ENCODE data around the gene WDR26. TPM values are rescaled to one million over a fixed set of nuclear protein-coding genes. Genes with fewer than 3 reads are reported as not detected.

Gene WDR26
- total RNA-seq, 1 experiment from 2014 or later, result 156 TPM

DNA sequence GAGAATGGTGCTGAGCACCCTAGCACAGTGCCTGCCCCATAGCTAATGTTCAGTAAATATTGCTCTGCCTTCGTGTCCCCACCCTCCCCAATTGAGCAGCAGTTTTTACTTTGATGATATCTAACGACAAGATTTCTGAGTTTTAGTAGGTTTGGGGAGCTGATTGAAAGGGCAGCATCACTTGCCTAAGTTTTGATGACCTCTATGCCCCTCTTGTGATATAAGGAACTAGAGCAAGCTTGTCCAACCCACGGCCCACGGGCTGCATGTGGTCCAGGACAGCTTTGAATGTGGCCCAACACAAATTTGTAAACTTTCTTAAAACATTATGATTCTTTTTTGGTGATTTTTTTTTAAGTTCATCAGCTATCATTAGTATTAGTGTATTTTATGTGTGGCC, 76.4 kb downstream of the WDR26 start:
- DNase-seq (ENCODE audit: unreplicated experiment), result peak; percentile 7
- Mint-ChIP-seq H3K4me3 (ENCODE audit: unreplicated experiment) (peak overlapping the region; percentile 89), H3K27ac (ENCODE audit: low read depth, unreplicated experiment) (peak overlapping the region; percentile 74), H3K36me3 (ENCODE audit: insufficient read depth, unreplicated experiment) (peaks cover 31% of the 10 kb centered on the region), H3K4me1 (ENCODE audit: insufficient read depth, unreplicated experiment) (peaks cover 26% of the 10 kb centered on the region), H3K9me3 (ENCODE audit: unreplicated experiment) (no peaks in the 10 kb centered on the region), H3K27me3 (ENCODE audit: insufficient read depth, unreplicated experiment) (no peaks in the 10 kb centered on the region)
- ChIA-PET POLR2A (interaction anchor here (0.7 to 7.2 kb wide), 40 partner anchors 9 to 656 kb away, joined by 3 to 76 read pairs (median 4); partner anchors contain the start of genes FBXO28, NVL and WDR26), CTCF (interaction anchor here (0.6 to 3.6 kb wide), 13 partner anchors 8 to 657 kb away, joined by 3 to 17 read pairs (median 4); no protein-coding TSS in a partner anchor)
- TF ChIP-seq, protein P1, sequence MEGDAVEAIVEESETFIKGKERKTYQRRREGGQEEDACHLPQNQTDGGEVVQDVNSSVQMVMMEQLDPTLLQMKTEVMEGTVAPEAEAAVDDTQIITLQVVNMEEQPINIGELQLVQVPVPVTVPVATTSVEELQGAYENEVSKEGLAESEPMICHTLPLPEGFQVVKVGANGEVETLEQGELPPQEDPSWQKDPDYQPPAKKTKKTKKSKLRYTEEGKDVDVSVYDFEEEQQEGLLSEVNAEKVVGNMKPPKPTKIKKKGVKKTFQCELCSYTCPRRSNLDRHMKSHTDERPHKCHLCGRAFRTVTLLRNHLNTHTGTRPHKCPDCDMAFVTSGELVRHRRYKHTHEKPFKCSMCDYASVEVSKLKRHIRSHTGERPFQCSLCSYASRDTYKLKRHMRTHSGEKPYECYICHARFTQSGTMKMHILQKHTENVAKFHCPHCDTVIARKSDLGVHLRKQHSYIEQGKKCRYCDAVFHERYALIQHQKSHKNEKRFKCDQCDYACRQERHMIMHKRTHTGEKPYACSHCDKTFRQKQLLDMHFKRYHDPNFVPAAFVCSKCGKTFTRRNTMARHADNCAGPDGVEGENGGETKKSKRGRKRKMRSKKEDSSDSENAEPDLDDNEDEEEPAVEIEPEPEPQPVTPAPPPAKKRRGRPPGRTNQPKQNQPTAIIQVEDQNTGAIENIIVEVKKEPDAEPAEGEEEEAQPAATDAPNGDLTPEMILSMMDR (IDR thresholded peaks at IDR 0.05; ENCODE audit: unreplicated experiment), result no peak
- intact Hi-C loops (cut with micrococcal nuclease), result no loop called here
- no TSS peak for BruUV-seq (replicated peaks)

DNA sequence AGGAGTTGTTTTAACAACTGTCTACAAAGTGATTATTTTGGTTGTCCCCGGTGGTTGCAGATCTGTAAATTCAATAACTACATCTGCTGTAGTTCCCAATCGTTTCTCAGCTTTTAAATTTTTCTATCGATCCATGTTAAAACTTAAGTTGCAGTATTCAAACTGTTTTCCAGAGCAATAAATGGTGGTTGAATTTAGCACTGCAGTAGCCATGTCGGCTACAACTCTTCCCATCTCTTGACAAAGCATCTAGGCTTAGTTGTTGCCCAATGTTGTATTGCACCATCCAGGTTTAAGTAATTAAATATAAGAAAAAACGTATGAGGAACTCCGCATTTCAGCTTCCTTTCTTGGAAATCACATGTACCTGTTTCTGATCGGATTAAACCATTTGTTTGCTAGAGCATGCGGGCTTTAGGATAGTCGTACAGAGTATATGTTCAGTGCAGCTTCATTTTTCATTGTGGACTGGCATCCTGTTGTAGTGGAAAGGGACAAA, 76.9 kb downstream of the WDR26 start:
- no peaks in the 10 kb centered on the region for H3K27me3 Mint-ChIP-seq (ENCODE audit: insufficient read depth, unreplicated experiment)
- peak overlapping the region; percentile 74 for H3K27ac Mint-ChIP-seq (ENCODE audit: low read depth, unreplicated experiment)
- DNase-seq (ENCODE audit: unreplicated experiment), result peak; percentile 89
- peaks cover 24% of the 10 kb centered on the region for H3K4me1 Mint-ChIP-seq (ENCODE audit: insufficient read depth, unreplicated experiment)
- TF ChIP-seq, protein P1 (IDR thresholded peaks at IDR 0.05; ENCODE audit: unreplicated experiment), result peak; percentile 4
- peak overlapping the region; percentile 89 for H3K4me3 Mint-ChIP-seq (ENCODE audit: unreplicated experiment)
- CTCF ChIA-PET, result interaction anchor here (0.6 to 3.6 kb wide), 12 partner anchors 8 to 657 kb away, joined by 3 to 17 read pairs (median 4); no protein-coding TSS in a partner anchor
- no peaks in the 10 kb centered on the region for H3K9me3 Mint-ChIP-seq (ENCODE audit: unreplicated experiment)
- intact Hi-C loops (cut with micrococcal nuclease), result loop anchor here (1.0 kb wide), 1 partner anchor 100 kb away; no protein-coding TSS in a partner anchor
- BruUV-seq (replicated peaks), result TSS peak; percentile 46
- peaks cover 25% of the 10 kb centered on the region for H3K36me3 Mint-ChIP-seq (ENCODE audit: insufficient read depth, unreplicated experiment)
- POLR2A ChIA-PET, result interaction anchor here (0.7 to 7.2 kb wide), 46 partner anchors 9 to 1314 kb away, joined by 3 to 76 read pairs (median 4); partner anchors contain the start of genes FBXO28, NVL and WDR26

DNA sequence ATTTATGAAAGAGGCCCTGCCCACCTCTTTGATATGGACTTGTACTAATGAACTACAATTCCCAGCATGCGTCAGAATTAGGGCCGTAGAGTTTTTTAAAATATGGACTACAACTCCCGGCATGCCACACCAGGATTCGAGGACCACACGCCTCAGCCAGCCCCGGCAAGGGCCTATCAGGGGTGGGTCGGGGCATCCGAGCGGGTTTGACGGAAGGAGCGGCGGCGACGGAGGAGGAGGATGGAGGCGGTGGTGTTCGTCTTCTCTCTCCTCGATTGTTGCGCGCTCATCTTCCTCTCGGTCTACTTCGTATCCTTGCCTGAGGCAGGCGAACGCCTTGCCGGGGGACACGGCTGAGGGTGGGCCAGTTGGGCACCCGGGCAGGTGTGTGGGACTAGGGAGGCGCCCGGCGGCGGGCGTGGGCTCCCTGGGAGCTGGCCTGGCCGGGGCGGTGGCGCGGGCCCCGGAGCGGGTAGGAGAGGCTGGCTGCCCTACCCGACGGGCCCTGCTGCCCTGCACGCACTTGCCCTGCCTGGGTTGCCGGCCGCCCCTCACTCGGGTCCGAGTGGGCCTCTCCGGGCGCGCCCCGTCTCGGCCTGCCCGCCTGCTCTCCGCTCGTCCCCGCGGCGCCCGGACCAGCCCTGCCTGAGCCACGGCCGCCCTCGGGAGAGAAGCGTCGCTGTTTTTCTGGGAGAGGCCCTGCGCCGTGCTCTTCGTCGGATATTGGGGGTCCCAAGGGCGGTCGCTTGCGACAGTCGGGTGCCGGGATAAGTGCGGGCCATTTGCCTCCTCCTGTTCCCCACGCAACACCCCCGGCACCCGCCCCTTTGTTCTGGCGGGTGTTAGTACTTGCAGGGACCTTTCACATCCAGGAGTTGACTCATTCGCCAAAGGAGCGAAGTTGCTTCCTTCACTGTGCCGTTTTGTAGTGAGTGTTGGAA, 77.6 kb downstream of the WDR26 start, which contains the start of gene CNIH4:
Gene CNIH4, plus strand, starts transcription at position 195 of the 941 bp plus-strand sequence. Its CDS starts 46 bp downstream, at position 241.
- Mint-ChIP-seq H3K9me3 (ENCODE audit: unreplicated experiment) (no peaks in the 10 kb centered on the region), H3K27me3 (ENCODE audit: insufficient read depth, unreplicated experiment) (no peaks in the 10 kb centered on the region), H3K4me1 (ENCODE audit: insufficient read depth, unreplicated experiment) (peaks cover 17% of the 10 kb centered on the region), H3K27ac (ENCODE audit: low read depth, unreplicated experiment) (peak within 1 kb of the TSS; percentile 74), H3K4me3 (ENCODE audit: unreplicated experiment) (peak within 1 kb of the TSS; percentile 89), H3K36me3 (ENCODE audit: insufficient read depth, unreplicated experiment) (peaks cover 18% of the 10 kb centered on the region)
- BruUV-seq (replicated peaks), result no TSS peak
- ChIA-PET POLR2A (interaction anchor here (0.6 to 7.2 kb wide), 46 partner anchors 8 to 1313 kb away, joined by 3 to 76 read pairs (median 4); partner anchors contain the start of genes FBXO28, NVL, TP53BP2 and WDR26), CTCF (interaction anchor here (0.7 to 3.6 kb wide), 12 partner anchors 9 to 656 kb away, joined by 3 to 17 read pairs (median 5); no protein-coding TSS in a partner anchor)
- DNase-seq (ENCODE audit: unreplicated experiment), result peak; percentile 99
- TF ChIP-seq, protein P1 (IDR thresholded peaks at IDR 0.05; ENCODE audit: unreplicated experiment), result peak; percentile 11
- intact Hi-C loops (cut with micrococcal nuclease), result loop anchor here (1.0 kb wide), 1 partner anchor 100 kb away; no protein-coding TSS in a partner anchor

All from MCF 10A (cell line).